ENCODE data around the gene CBFA2T2. TPM values are rescaled to one million over a fixed set of nuclear protein-coding genes. Genes with fewer than 3 reads are reported as not detected.
A peak's percentile ranks its signal among the peaks of the same experiment; 100 is the strongest.
"Not testable (repeated sequence)": the region's sequence is repeated elsewhere in the genome, so short reads cannot be mapped to it uniquely, and the experiment has no call there.

Gene CBFA2T2
- polyA plus RNA-seq, 4 donors, result 21.8 to 29.8 (median 25.1) TPM

- no peak for DNase-seq (ENCODE audit: low read depth in 4 of 4, low spot score in 3 of 4)
Measured at GRCh38 chr20:33541074-33541473, 51.2 kb downstream of the CBFA2T2 start.

GRCh38 chr20:33541797-33542196 lies 51.9 kb downstream of the CBFA2T2 start:
- no peak for DNase-seq (ENCODE audit: low read depth in 4 of 4, low spot score in 3 of 4)

GRCh38 chr20:33545763-33546162 lies 55.9 kb downstream of the CBFA2T2 start:
- no peak for DNase-seq (ENCODE audit: low read depth in 4 of 4, low spot score in 3 of 4)

GRCh38 chr20:33549229-33549999 lies 59.5 kb downstream of the CBFA2T2 start:
- no peak for DNase-seq (ENCODE audit: low read depth in 4 of 4, low spot score in 3 of 4)

DNA sequence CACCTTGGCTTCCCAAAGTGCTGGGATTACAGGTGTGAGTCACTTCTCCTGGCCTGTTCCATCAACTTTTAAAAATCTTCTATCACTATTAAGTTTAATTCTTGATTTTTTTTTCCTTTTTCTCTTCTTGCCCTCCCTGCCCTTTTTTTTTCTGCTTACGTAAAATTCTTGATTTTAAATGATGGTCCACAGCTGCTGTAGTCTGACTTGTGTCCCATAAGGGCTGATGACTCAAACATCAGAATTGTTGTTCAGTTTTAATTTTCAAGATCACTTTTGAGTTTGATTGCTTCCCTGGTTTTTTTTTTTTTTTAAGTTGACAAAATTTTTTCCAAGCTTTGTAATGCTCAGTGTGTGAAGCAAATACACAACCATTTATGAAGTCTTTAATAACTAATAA lies 61.9 kb downstream of the CBFA2T2 start:
- no peak for DNase-seq (ENCODE audit: low read depth in 4 of 4, low spot score in 3 of 4)

DNA sequence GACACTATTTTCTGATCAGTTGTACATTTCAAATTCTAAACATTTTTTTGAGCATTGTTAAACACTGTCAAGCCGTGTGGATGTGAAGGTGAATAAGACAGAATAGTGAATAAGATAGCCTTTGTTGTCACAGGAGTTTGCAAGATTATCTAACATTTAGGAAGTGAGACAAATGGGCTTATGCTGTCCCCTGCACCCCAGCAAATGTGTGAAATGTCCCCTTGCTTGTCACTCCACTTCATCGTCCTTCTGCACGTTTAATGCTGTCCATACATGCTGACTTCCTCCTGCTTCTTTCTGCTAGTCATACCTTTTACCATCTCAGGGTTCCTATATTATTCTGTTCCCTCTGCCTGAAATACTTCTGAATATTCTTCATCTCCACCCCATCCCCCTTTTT lies 62.6 kb downstream of the CBFA2T2 start:
- DNase-seq (ENCODE audit: low read depth in 4 of 4, low spot score in 3 of 4), result no peak

- no peak for DNase-seq (ENCODE audit: low read depth in 4 of 4, low spot score in 3 of 4)
Measured at GRCh38 chr20:33553516-33553915, 63.6 kb downstream of the CBFA2T2 start.

- peak in 2 of 4 donors; percentile 69 to 78 for DNase-seq (ENCODE audit: low read depth in 4 of 4, low spot score in 3 of 4)
Measured at GRCh38 chr20:33554914-33555420, 65.1 kb downstream of the CBFA2T2 start.

GRCh38 chr20:33555755-33556154 lies 65.9 kb downstream of the CBFA2T2 start:
- DNase-seq (ENCODE audit: low read depth in 4 of 4, low spot score in 3 of 4), result no peak

DNA sequence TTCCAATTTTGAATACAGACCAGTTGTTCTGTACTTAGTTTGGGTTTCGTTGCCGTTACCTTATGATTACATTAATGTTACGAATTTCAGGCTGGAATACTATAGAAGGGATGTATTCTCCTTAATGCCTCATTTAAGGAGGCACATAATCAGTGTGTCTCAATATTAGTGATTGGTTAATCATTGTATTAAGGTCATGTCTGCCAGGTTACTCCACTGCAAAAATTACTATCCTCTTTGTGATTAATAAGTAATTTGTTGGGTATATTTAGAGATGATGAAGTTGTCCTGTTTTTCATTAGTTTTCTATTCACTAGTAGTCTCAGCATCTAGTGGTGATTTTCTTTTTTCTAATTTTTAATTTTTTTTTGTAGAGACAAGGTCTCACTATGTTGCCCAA lies 66.3 kb downstream of the CBFA2T2 start:
- no peak for DNase-seq (ENCODE audit: low read depth in 4 of 4, low spot score in 3 of 4)

- no peak for DNase-seq (ENCODE audit: low read depth in 4 of 4, low spot score in 3 of 4)
Measured at GRCh38 chr20:33558348-33559144, 68.7 kb downstream of the CBFA2T2 start.

DNA sequence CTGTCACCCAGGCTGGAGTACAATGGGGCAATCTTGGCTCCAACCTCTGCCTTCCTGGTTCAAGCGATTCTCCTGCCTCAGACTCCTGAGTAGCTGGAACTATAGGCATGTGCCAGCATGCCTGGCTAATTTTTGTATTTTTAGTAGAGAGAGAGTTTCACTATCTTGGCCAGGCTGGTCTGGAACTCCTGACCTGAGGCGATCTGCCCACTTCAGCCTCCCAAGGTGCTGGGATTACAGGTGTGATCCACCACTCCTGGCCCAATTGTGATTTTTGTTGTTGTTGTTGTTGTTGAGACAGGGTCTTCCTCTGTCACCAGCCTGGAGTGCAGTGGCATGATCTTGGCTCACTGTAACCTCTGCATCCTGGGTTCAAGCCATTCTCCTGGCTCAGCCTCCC lies 69.3 kb downstream of the CBFA2T2 start:
- no peak for DNase-seq (ENCODE audit: low read depth in 4 of 4, low spot score in 3 of 4)

DNA sequence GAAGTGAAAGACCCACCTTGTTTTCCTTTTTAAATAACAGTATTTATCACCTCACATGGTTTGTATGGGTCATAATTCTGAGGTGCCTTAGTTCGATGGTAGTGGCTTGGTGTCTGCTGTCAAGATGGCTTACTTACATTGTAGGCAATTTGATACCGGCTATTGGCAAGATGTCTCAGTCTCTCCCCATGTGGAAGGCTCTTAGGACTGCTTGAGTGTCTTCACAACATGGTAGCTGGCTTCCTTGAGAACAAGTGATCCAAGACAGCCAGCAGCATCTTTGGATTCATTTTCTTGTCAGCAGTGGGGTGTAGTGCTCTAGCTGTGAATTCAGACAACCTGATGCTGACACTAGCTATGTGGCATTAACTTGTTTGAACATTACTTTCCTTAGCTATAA lies 70.1 kb downstream of the CBFA2T2 start:
- DNase-seq (ENCODE audit: low read depth in 4 of 4, low spot score in 3 of 4), result no peak

GRCh38 chr20:33561053-33561452 lies 71.2 kb downstream of the CBFA2T2 start:
- not testable (repeated sequence) for DNase-seq (ENCODE audit: low read depth in 4 of 4, low spot score in 3 of 4)

DNA sequence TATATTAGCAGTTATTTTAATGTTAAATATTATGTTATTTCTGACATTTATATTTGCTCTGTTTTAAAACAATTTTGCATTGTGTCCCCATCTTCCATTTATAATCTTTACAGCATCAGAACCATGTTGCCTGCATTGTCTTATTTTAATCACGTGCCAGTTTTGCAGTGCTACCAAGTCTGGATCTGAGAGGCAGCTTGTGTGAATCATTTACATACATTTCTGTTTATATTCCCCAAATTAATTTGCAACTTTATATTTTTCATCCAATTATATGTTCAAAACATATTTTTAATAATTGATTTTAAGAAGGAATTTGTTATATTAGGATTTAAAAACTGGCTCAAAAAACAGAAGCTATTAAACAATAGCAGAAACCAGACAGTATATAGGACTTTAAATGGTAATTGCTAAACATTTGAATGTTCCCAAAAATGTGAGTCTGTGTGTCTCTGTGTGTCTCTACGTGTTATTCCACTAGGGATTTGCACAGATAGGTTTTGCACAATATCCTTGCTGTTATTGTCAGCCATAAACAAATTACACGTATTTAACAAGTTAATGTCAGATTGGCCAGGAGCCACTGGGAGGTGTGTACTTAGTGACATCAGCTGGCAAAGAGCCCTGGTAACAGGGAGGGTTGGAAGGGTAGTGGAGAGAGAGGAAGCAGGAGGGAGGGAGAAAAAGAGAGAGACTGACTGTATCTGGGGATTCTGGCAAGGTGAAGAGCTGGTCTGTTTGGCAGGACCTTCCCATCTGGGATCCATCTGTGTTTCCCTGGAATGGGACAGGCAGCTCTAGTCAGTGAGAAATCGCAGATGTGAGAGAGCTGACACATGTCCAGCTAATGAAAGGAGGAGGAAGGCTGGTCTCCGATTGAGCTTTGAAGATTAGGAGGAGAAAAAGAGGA lies 72.1 kb downstream of the CBFA2T2 start:
- peak in 3 of 4 donors; percentile 36 to 48 (median 37) for DNase-seq (ENCODE audit: low read depth in 4 of 4, low spot score in 3 of 4)

GRCh38 chr20:33563788-33564187 lies 73.9 kb downstream of the CBFA2T2 start:
- DNase-seq (ENCODE audit: low read depth in 4 of 4, low spot score in 3 of 4), result no peak

GRCh38 chr20:33566781-33567603 lies 77.1 kb downstream of the CBFA2T2 start:
- no peak for DNase-seq (ENCODE audit: low read depth in 4 of 4, low spot score in 3 of 4)

- no peak for DNase-seq (ENCODE audit: low read depth in 4 of 4, low spot score in 3 of 4)
Measured at GRCh38 chr20:33567949-33568348, 78.1 kb downstream of the CBFA2T2 start.

DNA sequence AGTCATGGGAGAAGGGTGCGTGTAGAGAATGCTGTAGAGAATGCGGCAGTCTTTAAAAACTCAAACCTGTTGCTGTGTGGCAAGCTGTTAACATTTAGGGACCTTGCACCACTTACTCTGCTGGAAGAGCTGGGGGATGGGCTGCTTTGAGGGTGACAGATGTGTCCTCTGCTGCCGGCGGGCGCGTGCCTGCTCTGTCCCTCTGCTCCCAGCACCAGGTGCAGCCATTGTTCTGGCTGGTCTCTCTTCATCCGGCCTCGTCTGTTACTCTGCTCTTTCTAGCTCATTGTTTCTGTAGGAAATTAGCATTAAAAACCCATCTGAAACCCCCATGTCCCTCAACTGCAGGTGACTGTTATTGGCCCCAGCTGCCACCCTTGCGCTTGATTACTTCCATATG lies 78.5 kb downstream of the CBFA2T2 start:
- DNase-seq (ENCODE audit: low read depth in 4 of 4, low spot score in 3 of 4), result no peak
